SK-N-SH (cell line): ENCODE measurements around the gene XXYLT1. TPM values are rescaled to one million over a fixed set of nuclear protein-coding genes. Genes with fewer than 3 reads are reported as not detected.

ENCODE experiments used
- CTCF ChIA-PET: fragments of 300-600, 350-600 bp; formaldehyde crosslinking; extraction: SDS; loops from one replicate; lab custom pipeline; 2021; lab: Yijun Ruan, JAX
- POLR2A ChIA-PET: fragments of 350-600 bp; sonication (Branson Sonifier 250); formaldehyde crosslinking; extraction: SDS; loops from one replicate; lab custom pipeline; 2020; ENCODE audit warnings: antibody characterized with exemption, inconsistent platforms; lab: Yijun Ruan, JAX
- DNase-seq: peaks from one replicate; pipeline ENCODE4 v3.0.0; 2012
- H2AFZ ChIP-seq: fragments of 200-600 bp; sonication (generic); 2 replicates; pipeline ENCODE4 v1.8.1; 2016; ENCODE audit warnings: antibody characterized with exemption, mild to moderate bottlenecking, low read depth
- H3F3A ChIP-seq: fragments of 200-600 bp; sonication (generic); replicated peaks from 2 replicates; pipeline ENCODE3; 2016; ENCODE audit warnings: antibody characterized with exemption, mild to moderate bottlenecking; ENCODE audit not compliant: insufficient read depth
- H3K27ac ChIP-seq, 2 experiments: fragments of 200-500 bp in 1 of 2; fragments of 200-600 bp in 1 of 2; sonication (Bioruptor generic) in 1 of 2; sonication (generic), shearing (Covaris generic) in 1 of 2; 2 replicates each; pipeline versions ENCODE4 v1.5.1 to v1.6.1; 2014 to 2016; ENCODE audit warnings: low read depth in 2 of 2, inconsistent platforms in 1 of 2, low read length in 1 of 2, mild to moderate bottlenecking in 1 of 2, mixed read lengths in 1 of 2
- H3K27me3 ChIP-seq: fragments of 200-600 bp; sonication (generic), shearing (Covaris generic); 2 replicates; pipeline ENCODE4 v1.6.1; 2016; ENCODE audit warnings: mixed run types; ENCODE audit not compliant: insufficient read depth
- H3K36me3 ChIP-seq, 2 experiments: fragments of 200-500 bp in 1 of 2; fragments of 200-600 bp in 1 of 2; sonication (Bioruptor generic) in 1 of 2; sonication (generic) in 1 of 2; replicated peaks in 1 of 2; 2 replicates each; pipeline versions ENCODE3 to v1.5.1; 2014 to 2016; ENCODE audit warnings: low read length in 1 of 2, mild to moderate bottlenecking in 1 of 2; ENCODE audit not compliant: insufficient read depth in 2 of 2, control insufficient read depth in 1 of 2
- H3K4me1 ChIP-seq, 2 experiments: fragments of 200-500 bp in 1 of 2; fragments of 200-600 bp in 1 of 2; sonication (Bioruptor generic) in 1 of 2; sonication (generic), shearing (Covaris generic) in 1 of 2; 2 replicates each; pipeline versions ENCODE4 v1.5.1 to v1.6.1; 2014 to 2016; ENCODE audit warnings: low read depth in 1 of 2, low read length in 1 of 2, mixed run types in 1 of 2; ENCODE audit not compliant: insufficient read depth in 2 of 2, control insufficient read depth in 1 of 2
- H3K4me2 ChIP-seq: fragments of 200-600 bp; sonication (generic), shearing (Covaris generic); 2 replicates; pipeline ENCODE4 v1.6.1; 2017; ENCODE audit warnings: mixed run types
- H3K4me3 ChIP-seq, 2 experiments: fragments of 200-500 bp in 1 of 2; fragments of 200-600 bp in 1 of 2; sonication (Bioruptor generic) in 1 of 2; sonication (generic), shearing (Covaris generic) in 1 of 2; 2 replicates each; pipeline versions ENCODE4 v1.5.1 to v1.8.1; 2014 to 2016; ENCODE audit warnings: low read depth in 2 of 2, inconsistent platforms in 1 of 2, low read length in 1 of 2, mild to moderate bottlenecking in 1 of 2, mixed read lengths in 1 of 2, moderate library complexity in 1 of 2
- H3K79me2 ChIP-seq: fragments of 200-600 bp; sonication (generic); 2 replicates; pipeline ENCODE4 v1.8.1; 2017; ENCODE audit warnings: mild to moderate bottlenecking; ENCODE audit not compliant: insufficient read depth
- H3K9ac ChIP-seq: fragments of 200-600 bp; sonication (generic); 2 replicates; pipeline ENCODE4 v1.6.1; 2017; ENCODE audit warnings: mixed run types
- H3K9me2 ChIP-seq: fragments of 200-600 bp; sonication (generic); 2 replicates; pipeline ENCODE4 v1.6.1; 2017; ENCODE audit warnings: mixed run types
- H3K9me3 ChIP-seq: fragments of 200-600 bp; sonication (generic); 2 replicates; pipeline ENCODE4 v1.6.1; 2017; ENCODE audit warnings: mixed run types, mild to moderate bottlenecking, moderate library complexity
- H4K20me1 ChIP-seq: fragments of 200-600 bp; sonication (generic); 2 replicates; pipeline ENCODE4 v1.6.1; 2017; ENCODE audit warnings: mild to moderate bottlenecking, mixed run types; ENCODE audit not compliant: insufficient read depth
- CHD2 ChIP-seq: fragments of 150-350 bp; IDR thresholded peaks from 2 replicates; pipeline ENCODE4 v1.6.1; 2018; ENCODE audit warnings: low read length; ENCODE audit not compliant: partially characterized antibody
- ELF1 ChIP-seq: IDR thresholded peaks from 2 replicates; pipeline ENCODE4 v1.4.0; 2012
- EZH2phosphoT487 ChIP-seq: fragments of 200-600 bp; sonication (generic); IDR thresholded peaks from 2 replicates; pipeline ENCODE4 v1.6.1; 2017; ENCODE audit warnings: low read depth, mixed run types, mild to moderate bottlenecking, antibody characterized with exemption, moderate library complexity, borderline replicate concordance
- FOSL2 ChIP-seq: IDR thresholded peaks from 2 replicates; pipeline ENCODE4 v1.4.0; 2012; ENCODE audit warnings: low read depth, mild to moderate bottlenecking, moderate library complexity, borderline replicate concordance
- FOXJ3 ChIP-seq: sonication (generic); formaldehyde crosslinking; IDR thresholded peaks from 2 replicates; pipeline ENCODE4 v1.5.1; 2020; ENCODE audit warnings: mild to moderate bottlenecking, missing genetic modification reagents
- GABPA ChIP-seq: IDR thresholded peaks from 2 replicates; pipeline ENCODE4 v1.4.0; 2012; ENCODE audit warnings: low read depth, mild to moderate bottlenecking
- JUND ChIP-seq: IDR thresholded peaks from 2 replicates; pipeline ENCODE4 v1.4.0; 2012
- MEF2A ChIP-seq: IDR thresholded peaks from 2 replicates; pipeline ENCODE4 v1.4.0; 2012; ENCODE audit warnings: low read depth, borderline replicate concordance
- MXI1 ChIP-seq: IDR thresholded peaks from 2 replicates; pipeline ENCODE4 v1.6.1; 2012; ENCODE audit warnings: mild to moderate bottlenecking, low read depth, low read length, improper control_type of control experiment
- NFIC ChIP-seq: IDR thresholded peaks from 2 replicates; pipeline ENCODE4 v1.4.0; 2012; ENCODE audit warnings: borderline replicate concordance
- NRF1 ChIP-seq: IDR thresholded peaks from 2 replicates; pipeline ENCODE4 v1.6.1; 2012; ENCODE audit warnings: low read depth, mild to moderate bottlenecking, low read length
- POLR2AphosphoS5 ChIP-seq: IDR thresholded peaks from 2 replicates; pipeline ENCODE4 v1.6.1; 2012; ENCODE audit warnings: low read depth, low read length
- SMC3 ChIP-seq: IDR thresholded peaks from 2 replicates; pipeline ENCODE4 v1.6.1; 2012; ENCODE audit warnings: low read depth, low read length, improper control_type of control experiment
- TAF1 ChIP-seq: IDR thresholded peaks from 2 replicates; pipeline ENCODE4 v1.6.1; 2012; ENCODE audit warnings: low read depth, mild to moderate bottlenecking, low read length, moderate library complexity, borderline replicate concordance
- TCF12 ChIP-seq: IDR thresholded peaks from 2 replicates; pipeline ENCODE4 v1.4.0; 2012
- TEAD4 ChIP-seq: IDR thresholded peaks from 2 replicates; pipeline ENCODE4 v1.4.0; 2012; ENCODE audit warnings: mild to moderate bottlenecking, borderline replicate concordance; ENCODE audit not compliant: insufficient read depth
- WGBS: methylation state at CpG from one replicate; pipeline ENCODE4 v1.1.6; 2017; ENCODE audit warnings: low lambda C conversion rate; 5-methylcytosine and 5-hydroxymethylcytosine counted together
- polyA plus RNA-seq, 3 experiments: library from polyadenylated mRNA; depleted of rRNA; stranded (reverse); fragments of >200 nt; gene quantifications; 2 replicates each; pipeline ENCODE4 v1.2.3, GENCODE V29; 2012
- TF ChIP-seq, protein P1 (sequence below): IDR thresholded peaks from 2 replicates; pipeline ENCODE4 v1.4.0; 2012; ENCODE audit warnings: low read depth
- TF ChIP-seq, protein P2 (sequence below): fragments of 200-600 bp; sonication (generic); IDR thresholded peaks from 2 replicates; pipeline ENCODE4 v1.6.1; 2017; ENCODE audit warnings: antibody characterized with exemption, mild to moderate bottlenecking, moderate library complexity
- TF ChIP-seq, protein P3 (sequence below): fragments of 150-350 bp; IDR thresholded peaks from 2 replicates; pipeline ENCODE4 v1.6.1; 2017; ENCODE audit warnings: antibody characterized with exemption, low read length, low read depth, borderline replicate concordance
- TF ChIP-seq, protein P4 (sequence below): IDR thresholded peaks from 2 replicates; pipeline ENCODE4 v1.4.0; 2012; ENCODE audit warnings: low read depth, borderline replicate concordance

XXYLT1 gene
- polyA plus RNA-seq, 1 of the 3 experiments (the other 2 are of a cell fraction), result 22.6 TPM

DNA sequence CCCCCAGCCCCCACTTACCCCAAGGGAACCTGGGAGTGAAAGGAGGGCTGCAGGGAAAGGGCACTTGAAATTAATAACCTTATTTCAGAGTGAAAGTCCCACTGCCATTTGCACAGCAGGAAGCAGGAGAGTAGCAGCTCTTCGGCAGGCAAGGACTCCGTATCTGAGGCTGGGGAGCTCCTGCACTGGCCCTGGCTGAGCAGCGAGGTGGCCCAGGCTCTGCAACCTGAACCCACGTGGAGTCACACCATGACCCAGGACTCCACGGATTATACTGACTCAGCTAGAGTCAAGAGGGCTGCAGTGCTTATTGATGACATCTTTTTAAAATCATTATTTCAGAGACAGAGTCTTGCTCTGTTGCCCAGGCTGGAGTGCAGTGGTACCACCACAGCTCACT is 214.5 kb downstream of the XXYLT1 start:
- no peak overlapping the region for H3K27ac ChIP-seq
- H4K20me1 ChIP-seq, result no peaks in the 10 kb centered on the region
- H3F3A ChIP-seq, result no peaks in the 10 kb centered on the region
- CTCF ChIA-PET, result interaction anchor here (1.4 to 1.8 kb wide), 2 partner anchors 374 to 385 kb away, joined by 4 to 7 read pairs; partner anchors contain the start of gene LSG1
- no peak overlapping the region for H3K4me2 ChIP-seq
- H3K27me3 ChIP-seq, result no peaks in the 10 kb centered on the region
- no CpG with 5 or more reads among the region's 5 CpGs for WGBS
- TF ChIP-seq TAF1, result no peak
- no peak for TF ChIP-seq NRF1
- TF ChIP-seq, protein P1, sequence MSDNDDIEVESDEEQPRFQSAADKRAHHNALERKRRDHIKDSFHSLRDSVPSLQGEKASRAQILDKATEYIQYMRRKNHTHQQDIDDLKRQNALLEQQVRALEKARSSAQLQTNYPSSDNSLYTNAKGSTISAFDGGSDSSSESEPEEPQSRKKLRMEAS, result no peak
- TF ChIP-seq NFIC, result no peak
- no peak for TF ChIP-seq MEF2A
- TF ChIP-seq, protein P2, sequence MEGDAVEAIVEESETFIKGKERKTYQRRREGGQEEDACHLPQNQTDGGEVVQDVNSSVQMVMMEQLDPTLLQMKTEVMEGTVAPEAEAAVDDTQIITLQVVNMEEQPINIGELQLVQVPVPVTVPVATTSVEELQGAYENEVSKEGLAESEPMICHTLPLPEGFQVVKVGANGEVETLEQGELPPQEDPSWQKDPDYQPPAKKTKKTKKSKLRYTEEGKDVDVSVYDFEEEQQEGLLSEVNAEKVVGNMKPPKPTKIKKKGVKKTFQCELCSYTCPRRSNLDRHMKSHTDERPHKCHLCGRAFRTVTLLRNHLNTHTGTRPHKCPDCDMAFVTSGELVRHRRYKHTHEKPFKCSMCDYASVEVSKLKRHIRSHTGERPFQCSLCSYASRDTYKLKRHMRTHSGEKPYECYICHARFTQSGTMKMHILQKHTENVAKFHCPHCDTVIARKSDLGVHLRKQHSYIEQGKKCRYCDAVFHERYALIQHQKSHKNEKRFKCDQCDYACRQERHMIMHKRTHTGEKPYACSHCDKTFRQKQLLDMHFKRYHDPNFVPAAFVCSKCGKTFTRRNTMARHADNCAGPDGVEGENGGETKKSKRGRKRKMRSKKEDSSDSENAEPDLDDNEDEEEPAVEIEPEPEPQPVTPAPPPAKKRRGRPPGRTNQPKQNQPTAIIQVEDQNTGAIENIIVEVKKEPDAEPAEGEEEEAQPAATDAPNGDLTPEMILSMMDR, result no peak
- no peak for TF ChIP-seq MXI1
- TF ChIP-seq ELF1, result no peak
- TF ChIP-seq JUND, result no peak
- TF ChIP-seq POLR2AphosphoS5, result no peak
- TF ChIP-seq FOSL2, result no peak
- no peak for TF ChIP-seq GABPA
- TF ChIP-seq FOXJ3, result no peak
- TF ChIP-seq, protein P3, sequence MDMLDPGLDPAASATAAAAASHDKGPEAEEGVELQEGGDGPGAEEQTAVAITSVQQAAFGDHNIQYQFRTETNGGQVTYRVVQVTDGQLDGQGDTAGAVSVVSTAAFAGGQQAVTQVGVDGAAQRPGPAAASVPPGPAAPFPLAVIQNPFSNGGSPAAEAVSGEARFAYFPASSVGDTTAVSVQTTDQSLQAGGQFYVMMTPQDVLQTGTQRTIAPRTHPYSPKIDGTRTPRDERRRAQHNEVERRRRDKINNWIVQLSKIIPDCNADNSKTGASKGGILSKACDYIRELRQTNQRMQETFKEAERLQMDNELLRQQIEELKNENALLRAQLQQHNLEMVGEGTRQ, result no peak
- TF ChIP-seq TEAD4, result no peak
- TF ChIP-seq SMC3, result no peak
- H3K4me1 ChIP-seq, result peaks cover 0 to 11% of the 10 kb centered on the region in 2 experiments; a peak in 1 of 4 replicates
- DNase-seq, result no peak
- H3K79me2 ChIP-seq, result no peaks in the 10 kb centered on the region
- H3K9me3 ChIP-seq, result no peaks in the 10 kb centered on the region
- H3K36me3 ChIP-seq, result no peaks in the 10 kb centered on the region
- POLR2A ChIA-PET, result no interaction called here
- H2AFZ ChIP-seq, result no peak overlapping the region
- H3K9ac ChIP-seq, result no peak overlapping the region
- H3K9me2 ChIP-seq, result no peaks in the 10 kb centered on the region
- H3K4me3 ChIP-seq, result no peak overlapping the region

DNA sequence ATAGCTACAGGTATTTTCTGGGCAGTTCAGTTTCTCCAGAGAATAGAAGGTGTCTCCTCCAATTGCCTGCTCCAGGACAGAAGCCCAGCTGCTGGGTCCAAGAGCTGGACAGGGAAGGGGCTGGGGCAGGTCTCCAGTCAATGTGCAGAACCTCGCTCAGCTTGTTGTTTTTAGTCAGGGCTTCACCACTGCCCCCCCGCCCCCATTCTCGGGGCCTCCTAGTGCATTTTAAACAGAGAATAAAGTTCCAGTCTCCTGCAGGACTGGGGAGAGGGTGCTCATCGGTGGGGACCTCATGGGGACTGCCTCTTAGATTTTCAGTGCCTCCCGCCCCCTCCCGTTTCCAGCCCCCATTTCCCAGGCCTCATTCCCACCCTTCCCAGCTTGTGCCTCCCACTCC is 216.6 kb downstream of the XXYLT1 start:
- Histone ChIP-seq H3K4me1 (no peaks in the 10 kb centered on the region), H3K9ac (no peak overlapping the region), H3K27me3 (0 out of 2 replicates have a peak, but pooled peaks cover 6% of the 10 kb centered on the region), H3K27ac (no peak overlapping the region), H4K20me1 (no peaks in the 10 kb centered on the region), H3K36me3 (no peaks in the 10 kb centered on the region), H3K9me3 (no peaks in the 10 kb centered on the region), H3F3A (no peaks in the 10 kb centered on the region), H3K4me3 (no peak overlapping the region), H3K79me2 (no peaks in the 10 kb centered on the region), H3K4me2 (no peak overlapping the region), H3K9me2 (no peaks in the 10 kb centered on the region), H2AFZ (no peak overlapping the region)
- 71% methylated on average over 4 of the region's 6 CpGs for WGBS
- no peak for DNase-seq
- ChIA-PET POLR2A (no interaction called here), CTCF (no interaction called here)
- TF ChIP-seq EZH2phosphoT487 (no peak), ELF1 (no peak), TCF12 (no peak), TEAD4 (no peak), CHD2 (no peak), GABPA (no peak), FOSL2 (no peak)
- TF ChIP-seq, protein P4, sequence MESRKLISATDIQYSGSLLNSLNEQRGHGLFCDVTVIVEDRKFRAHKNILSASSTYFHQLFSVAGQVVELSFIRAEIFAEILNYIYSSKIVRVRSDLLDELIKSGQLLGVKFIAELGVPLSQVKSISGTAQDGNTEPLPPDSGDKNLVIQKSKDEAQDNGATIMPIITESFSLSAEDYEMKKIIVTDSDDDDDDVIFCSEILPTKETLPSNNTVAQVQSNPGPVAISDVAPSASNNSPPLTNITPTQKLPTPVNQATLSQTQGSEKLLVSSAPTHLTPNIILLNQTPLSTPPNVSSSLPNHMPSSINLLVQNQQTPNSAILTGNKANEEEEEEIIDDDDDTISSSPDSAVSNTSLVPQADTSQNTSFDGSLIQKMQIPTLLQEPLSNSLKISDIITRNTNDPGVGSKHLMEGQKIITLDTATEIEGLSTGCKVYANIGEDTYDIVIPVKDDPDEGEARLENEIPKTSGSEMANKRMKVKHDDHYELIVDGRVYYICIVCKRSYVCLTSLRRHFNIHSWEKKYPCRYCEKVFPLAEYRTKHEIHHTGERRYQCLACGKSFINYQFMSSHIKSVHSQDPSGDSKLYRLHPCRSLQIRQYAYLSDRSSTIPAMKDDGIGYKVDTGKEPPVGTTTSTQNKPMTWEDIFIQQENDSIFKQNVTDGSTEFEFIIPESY, result no peak
